Measurements from ENCODE around the gene COX4I2.

- TF ChIP-seq CTCF (conservative IDR thresholded peaks at IDR 0.05; ENCODE audit: low read length) (no peak), EZH2phosphoT487 (IDR thresholded peaks at IDR 0.05; ENCODE audit: borderline replicate concordance, low read depth, low read length) (no peak)
Observed at GRCh38 chr20:31666258-31667042, 28.7 kb downstream of the COX4I2 start.

All from OCI-LY7 (cell line).